ENCODE measurements around the gene MIPEP.

DNA sequence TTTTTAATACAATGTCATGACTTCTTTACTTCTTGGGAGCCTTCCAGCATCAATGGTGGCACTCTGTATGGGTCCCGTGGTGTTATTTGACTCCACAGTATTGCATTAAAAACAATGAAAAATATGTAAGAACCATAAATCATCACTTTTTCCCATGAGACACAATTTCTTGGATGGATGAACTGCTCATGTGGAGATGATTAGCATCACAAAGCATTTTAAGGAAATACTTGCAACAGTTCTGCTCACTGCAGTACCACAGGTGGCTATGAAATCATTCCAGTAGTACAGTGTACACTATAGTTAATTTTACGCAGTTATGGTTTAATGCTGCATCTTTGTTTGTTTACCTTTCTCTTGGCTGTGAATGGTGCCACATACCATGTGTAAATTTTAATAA, 45.3 kb upstream of the MIPEP start:
- TF ChIP-seq POLR2A (IDR thresholded peaks at IDR 0.05; ENCODE audit: low read length): no peak
- TF ChIP-seq GATA1 (IDR thresholded peaks at IDR 0.05; ENCODE audit: low read depth, low read length): no peak

All from erythroblast (primary cell).